HCT116 (cell line): ENCODE data around the gene MAML3. TPM values are rescaled to one million over a fixed set of nuclear protein-coding genes. Genes with fewer than 3 reads are reported as not detected.

ENCODE experiments used
- ATAC-seq: fragments of 200-7000 bp; cut with Tn5 transposase; 2 replicates; pipeline ENCODE4 v1.9.1; 2020; ENCODE audit warnings: mild to moderate bottlenecking, moderate library complexity
- BruUV-seq: library from RNA; stranded (reverse); fragments of 400-500 nt; replicated peaks from 2 replicates; lab custom pipeline; 2021; lab: Mats Ljungman, UMichigan
- CTCF ChIA-PET: fragments of 300-600 bp; sonication (Branson Sonifier 250); formaldehyde crosslinking; loops from one replicate; lab custom pipeline; 2021; ENCODE audit warnings: antibody characterized with exemption; lab: Charles Lee
- POLR2A ChIA-PET: fragments of 300-600, 350-600 bp; sonication (Branson Sonifier 250); formaldehyde crosslinking; loops from one replicate; lab custom pipeline; 2021; ENCODE audit warnings: antibody characterized with exemption; lab: Charles Lee
- RAD21 ChIA-PET, 2 experiments: fragments of 300-600 bp; sonication (Branson Sonifier 250); formaldehyde crosslinking; loops; one replicate each; lab custom pipeline; 2023; ENCODE audit warnings: low total read pairs in 2 of 2; ENCODE audit not compliant: uncharacterized antibody in 2 of 2, unreplicated experiment in 2 of 2, low non-redundant PET in 1 of 2; lab: Charles Lee
- DNase-seq: peaks from one replicate; pipeline ENCODE4 v3.0.0-alpha.2; 2010; ENCODE audit warnings: low read depth, low spot score
- H2AFZ ChIP-seq: fragments of 200-600 bp; shearing (Covaris generic), sonication (generic); 2 replicates; pipeline ENCODE4 v1.6.1; 2017; ENCODE audit warnings: low read depth, mixed run types, mixed read lengths, antibody characterized with exemption, low read length; ENCODE audit not compliant: poor library complexity, severe bottlenecking
- H3K27ac ChIP-seq: 2 replicates; pipeline ENCODE4 v1.5.1; 2012; ENCODE audit warnings: low read depth, low read length
- H3K27me3 ChIP-seq: fragments of 200-600 bp; sonication (generic); 2 replicates; pipeline ENCODE4 v1.6.1; 2016; ENCODE audit warnings: mixed run types, low read length, mixed read lengths; ENCODE audit not compliant: insufficient read depth
- H3K36me3 ChIP-seq, 2 experiments: fragments of 200-500 bp in 1 of 2; fragments of 200-600 bp in 1 of 2; sonication (Bioruptor generic) in 1 of 2; sonication (generic) in 1 of 2; 2 replicates each; pipeline versions ENCODE4 v1.5.1 to v1.6.1; 2014 to 2016; ENCODE audit warnings: low read length in 2 of 2, inconsistent platforms in 1 of 2, mixed read lengths in 1 of 2, mixed run types in 1 of 2; ENCODE audit not compliant: insufficient read depth in 2 of 2, control insufficient read depth in 1 of 2
- H3K4me1 ChIP-seq, 2 experiments: fragments of 200-600 bp in 1 of 2; sonication (generic) in 1 of 2; 2 replicates each; pipeline versions ENCODE4 v1.5.1 to v1.6.1; 2012 to 2017; ENCODE audit warnings: low read length in 2 of 2, inconsistent platforms in 1 of 2, mild to moderate bottlenecking in 1 of 2, mixed read lengths in 1 of 2, mixed run types in 1 of 2, moderate library complexity in 1 of 2; ENCODE audit not compliant: insufficient read depth in 2 of 2, control insufficient read depth in 1 of 2
- H3K4me2 ChIP-seq: fragments of 200-600 bp; sonication (generic); 2 replicates; pipeline ENCODE4 v1.6.1; 2017; ENCODE audit warnings: mixed run types, low read length, mixed read lengths
- H3K4me3 ChIP-seq, 2 experiments: fragments of 200-600 bp in 1 of 2; sonication (generic) in 1 of 2; replicated peaks in 1 of 2; 2 replicates each; pipeline ENCODE4 v1.5.1; 2011 to 2016; ENCODE audit warnings: low read length in 2 of 2, control low read depth in 1 of 2, low read depth in 1 of 2, mild to moderate bottlenecking in 1 of 2, mixed read lengths in 1 of 2, mixed run types in 1 of 2
- H3K79me2 ChIP-seq: fragments of 200-600 bp; sonication (generic); 2 replicates; pipeline ENCODE4 v1.6.1; 2017; ENCODE audit warnings: mild to moderate bottlenecking, mixed run types, low read length, moderate library complexity, mixed read lengths; ENCODE audit not compliant: insufficient read depth
- H3K9ac ChIP-seq: fragments of 200-600 bp; sonication (generic); 2 replicates; pipeline ENCODE4 v1.6.1; 2016; ENCODE audit warnings: low read length, mixed read lengths
- H3K9me2 ChIP-seq: fragments of 200-600 bp; sonication (generic), shearing (Covaris generic); 2 replicates; pipeline ENCODE4 v1.6.1; 2017; ENCODE audit warnings: mixed run types, mild to moderate bottlenecking, moderate library complexity; ENCODE audit not compliant: insufficient read depth
- H3K9me3 ChIP-seq, 2 experiments: fragments of 200-500 bp in 1 of 2; fragments of 200-600 bp in 1 of 2; sonication (Bioruptor generic) in 1 of 2; sonication (generic) in 1 of 2; 2 replicates each; pipeline ENCODE4 v1.6.1; 2014 to 2017; ENCODE audit warnings: low read length in 2 of 2, mixed read lengths in 2 of 2, inconsistent platforms in 1 of 2, low read depth in 1 of 2, mild to moderate bottlenecking in 1 of 2, mixed run types in 1 of 2, moderate library complexity in 1 of 2; ENCODE audit not compliant: control insufficient read depth in 1 of 2, insufficient read depth in 1 of 2
- H4K20me1 ChIP-seq: fragments of 200-600 bp; sonication (generic), shearing (Covaris generic); 2 replicates; pipeline ENCODE4 v1.6.1; 2017; ENCODE audit warnings: mixed run types, mild to moderate bottlenecking, moderate library complexity; ENCODE audit not compliant: insufficient read depth
- CBX3 ChIP-seq: IDR thresholded peaks from 2 replicates; pipeline ENCODE4 v1.6.1; 2012; ENCODE audit warnings: low read depth
- CEBPB ChIP-seq: IDR thresholded peaks from 2 replicates; pipeline ENCODE4 v1.6.1; 2012; ENCODE audit warnings: low read depth
- EZH2phosphoT487 ChIP-seq: fragments of 200-600 bp; IDR thresholded peaks from 2 replicates; pipeline ENCODE4 v1.6.1; 2018; ENCODE audit warnings: antibody characterized with exemption, borderline replicate concordance
- FOSL1 ChIP-seq: IDR thresholded peaks from 2 replicates; pipeline ENCODE4 v1.6.1; 2012; ENCODE audit warnings: low read depth
- JUND ChIP-seq: IDR thresholded peaks from 2 replicates; pipeline ENCODE4 v1.6.1; 2012
- POLR2A ChIP-seq: IDR thresholded peaks from 2 replicates; pipeline ENCODE4 v1.7.0; 2011; ENCODE audit warnings: borderline replicate concordance; ENCODE audit not compliant: insufficient read depth, insufficient read length; ENCODE audit errors: extremely low read depth
- SIN3A ChIP-seq: IDR thresholded peaks from 2 replicates; pipeline ENCODE4 v1.6.1; 2012; ENCODE audit warnings: low read depth
- SP1 ChIP-seq: IDR thresholded peaks from 2 replicates; pipeline ENCODE4 v1.6.1; 2012; ENCODE audit warnings: low read depth
- ZFX ChIP-seq: fragments of 450-650 bp; IDR thresholded peaks from 2 replicates; pipeline ENCODE4 v1.6.1; 2017
- ZNF274 ChIP-seq: fragments of 200-500 bp; sonication (Bioruptor generic); IDR thresholded peaks from 2 replicates; pipeline ENCODE4 v1.6.1; 2014; ENCODE audit warnings: mild to moderate bottlenecking, low read depth, low read length, inconsistent platforms
- intact Hi-C: fragments of 100-400 bp; cut with micrococcal nuclease; formaldehyde crosslinking; loops from 2 replicates; pipeline ENCODE4 v1.10.0; 2022
- total RNA-seq: library from RNA; stranded (reverse); gene quantifications from one replicate; pipeline ENCODE4 v1.2.1, GENCODE V29; 2021; ENCODE audit not compliant: unreplicated experiment
- TF ChIP-seq, protein P1 (sequence below): IDR thresholded peaks from 2 replicates; pipeline ENCODE4 v1.6.1; 2011; ENCODE audit warnings: mild to moderate bottlenecking, low read length, moderate library complexity; ENCODE audit not compliant: insufficient replicate concordance; ENCODE audit errors: extremely low read depth

Gene MAML3
- total RNA-seq, 1 experiment from 2014 or later, result 3.1 TPM

DNA sequence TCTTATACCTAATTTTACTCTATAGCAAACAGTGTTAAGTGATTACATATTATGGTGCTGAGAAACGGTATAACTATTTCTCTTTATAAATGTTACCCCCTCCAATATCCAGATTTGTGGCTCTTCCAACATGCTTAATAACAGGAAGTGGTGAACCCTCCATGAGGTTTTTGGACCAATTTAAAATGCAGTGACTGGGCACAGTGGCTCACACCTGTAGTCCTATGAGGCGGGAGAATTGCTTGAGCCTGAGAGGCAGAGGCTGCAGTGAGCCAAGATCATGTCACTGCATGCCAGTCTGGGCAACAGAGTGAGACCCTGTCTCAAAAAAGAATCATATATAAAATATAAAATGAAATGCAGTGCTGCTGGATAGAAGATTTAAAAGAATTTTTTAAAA is 351.1 kb downstream of the MAML3 start (continued):
- TF ChIP-seq, protein P1, sequence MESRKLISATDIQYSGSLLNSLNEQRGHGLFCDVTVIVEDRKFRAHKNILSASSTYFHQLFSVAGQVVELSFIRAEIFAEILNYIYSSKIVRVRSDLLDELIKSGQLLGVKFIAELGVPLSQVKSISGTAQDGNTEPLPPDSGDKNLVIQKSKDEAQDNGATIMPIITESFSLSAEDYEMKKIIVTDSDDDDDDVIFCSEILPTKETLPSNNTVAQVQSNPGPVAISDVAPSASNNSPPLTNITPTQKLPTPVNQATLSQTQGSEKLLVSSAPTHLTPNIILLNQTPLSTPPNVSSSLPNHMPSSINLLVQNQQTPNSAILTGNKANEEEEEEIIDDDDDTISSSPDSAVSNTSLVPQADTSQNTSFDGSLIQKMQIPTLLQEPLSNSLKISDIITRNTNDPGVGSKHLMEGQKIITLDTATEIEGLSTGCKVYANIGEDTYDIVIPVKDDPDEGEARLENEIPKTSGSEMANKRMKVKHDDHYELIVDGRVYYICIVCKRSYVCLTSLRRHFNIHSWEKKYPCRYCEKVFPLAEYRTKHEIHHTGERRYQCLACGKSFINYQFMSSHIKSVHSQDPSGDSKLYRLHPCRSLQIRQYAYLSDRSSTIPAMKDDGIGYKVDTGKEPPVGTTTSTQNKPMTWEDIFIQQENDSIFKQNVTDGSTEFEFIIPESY, result no peak
- TF ChIP-seq FOSL1 (no peak), EZH2phosphoT487 (no peak), ZNF274 (no peak), POLR2A (no peak), JUND (no peak), CBX3 (no peak), SIN3A (no peak), ZFX (no peak), CEBPB (no peak)
- TF ChIP-seq, all 23 proteins: peak for 0

DNA sequence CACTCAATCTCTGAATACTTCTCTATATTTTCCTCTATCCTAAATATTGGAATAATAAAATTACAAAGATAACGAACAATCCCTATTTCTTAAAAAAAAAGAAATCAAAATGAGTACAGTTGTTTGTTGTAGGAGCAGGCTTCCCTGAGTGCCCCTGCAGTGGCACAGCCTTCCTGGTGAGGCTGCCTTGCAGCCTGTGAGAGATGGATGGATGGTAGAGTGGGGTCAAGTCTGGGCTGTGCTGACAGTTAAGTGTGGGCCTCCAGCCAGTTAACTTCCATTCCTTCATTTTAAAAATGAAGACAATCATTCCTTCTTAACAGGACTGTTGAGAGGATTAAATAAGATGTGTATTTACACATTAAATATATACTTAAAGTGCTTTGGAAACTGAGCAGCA is 351.5 kb downstream of the MAML3 start:
- H4K20me1 ChIP-seq, result no peaks in the 10 kb centered on the region
- ChIA-PET RAD21 (no interaction called here), POLR2A (no interaction called here), CTCF (no interaction called here)
- no peak overlapping the region for H3K9ac ChIP-seq
- no peaks in the 10 kb centered on the region for H3K4me1 ChIP-seq
- H3K27ac ChIP-seq, result no peak overlapping the region
- DNase-seq (no peak), ATAC-seq (no peak)
- no peaks in the 10 kb centered on the region for H3K9me2 ChIP-seq
- TF ChIP-seq SIN3A (no peak), SP1 (no peak)
- no peaks in the 10 kb centered on the region for H3K79me2 ChIP-seq
- no peak overlapping the region for H3K4me2 ChIP-seq
- no peak overlapping the region for H3K4me3 ChIP-seq
- H2AFZ ChIP-seq, result no peak overlapping the region
- no peaks in the 10 kb centered on the region for H3K36me3 ChIP-seq
- intact Hi-C loops, result no loop called here
- BruUV-seq, result no TSS peak
- H3K9me3 ChIP-seq, result no peaks in the 10 kb centered on the region
- peaks cover 3% of the 10 kb centered on the region; the same call in 1 of the 2 replicates for H3K27me3 ChIP-seq
